ENCODE data around the gene SHISA7.
"Not testable (repeated sequence)": the region's sequence is repeated elsewhere in the genome, so short reads cannot be mapped to it uniquely, and the experiment has no call there.

Gene SHISA7

GRCh38 chr19:55423225-55424005 lies 19.7 kb downstream of the SHISA7 start:
- H3K4me3 ChIP-seq (ENCODE audit: low read depth, low read length): no peak overlapping the region
- no peak for TF ChIP-seq CTCF (IDR thresholded peaks at IDR 0.05; ENCODE audit: borderline replicate concordance, insufficient read depth, low read depth, low read length)

GRCh38 chr19:55421281-55421680 lies 21.8 kb downstream of the SHISA7 start:
- not testable (repeated sequence) for H3K4me3 ChIP-seq (ENCODE audit: low read depth, low read length)

- no peak overlapping the region for H3K4me3 ChIP-seq (ENCODE audit: low read depth, low read length)
- TF ChIP-seq CTCF (IDR thresholded peaks at IDR 0.05; ENCODE audit: borderline replicate concordance, insufficient read depth, low read depth, low read length): no peak
These were observed 23.4 kb downstream of the SHISA7 start for GRCh38 chr19:55419624-55420236.

GRCh38 chr19:55419103-55419502 lies 24.0 kb downstream of the SHISA7 start:
- H3K4me3 ChIP-seq (ENCODE audit: low read depth, low read length): no peak overlapping the region
- no peak for TF ChIP-seq CTCF (IDR thresholded peaks at IDR 0.05; ENCODE audit: borderline replicate concordance, insufficient read depth, low read depth, low read length)

- peak; percentile 57 for TF ChIP-seq CTCF (IDR thresholded peaks at IDR 0.05; ENCODE audit: borderline replicate concordance, insufficient read depth, low read depth, low read length)
- no peak overlapping the region for H3K4me3 ChIP-seq (ENCODE audit: low read depth, low read length)
These were observed 24.9 kb downstream of the SHISA7 start for GRCh38 chr19:55418185-55418584.

GRCh38 chr19:55410168-55410567 lies 32.9 kb downstream of the SHISA7 start:
- H3K4me3 ChIP-seq (ENCODE audit: low read depth, low read length): no peak overlapping the region
- TF ChIP-seq CTCF (IDR thresholded peaks at IDR 0.05; ENCODE audit: borderline replicate concordance, insufficient read depth, low read depth, low read length): no peak

GRCh38 chr19:55409179-55409578 lies 33.9 kb downstream of the SHISA7 start:
- not testable (repeated sequence) for H3K4me3 ChIP-seq (ENCODE audit: low read depth, low read length)

- H3K4me3 ChIP-seq (ENCODE audit: low read depth, low read length): peak overlapping the region; percentile 47
These were observed 34.6 kb downstream of the SHISA7 start for GRCh38 chr19:55408533-55408872.

More at GRCh38 chr19:55408533-55408872, 34.6 kb downstream of the SHISA7 start:
- no peak for TF ChIP-seq CTCF (IDR thresholded peaks at IDR 0.05; ENCODE audit: borderline replicate concordance, insufficient read depth, low read depth, low read length)

All from GM12875 (cell line).